DMS 273 (cell line): Measurements from ENCODE around the gene CUX1.
A peak's percentile ranks its signal among the peaks of the same experiment; 100 is the strongest.
"Not testable (repeated sequence)": the region's sequence is repeated elsewhere in the genome, so short reads cannot be mapped to it uniquely, and the experiment has no call there.

Experiments used
- DNase-seq: peaks from one replicate; lab custom pipeline; 2025; ENCODE audit not compliant: unreplicated experiment; lab: John Stamatoyannopoulos, UW

Gene CUX1

DNA sequence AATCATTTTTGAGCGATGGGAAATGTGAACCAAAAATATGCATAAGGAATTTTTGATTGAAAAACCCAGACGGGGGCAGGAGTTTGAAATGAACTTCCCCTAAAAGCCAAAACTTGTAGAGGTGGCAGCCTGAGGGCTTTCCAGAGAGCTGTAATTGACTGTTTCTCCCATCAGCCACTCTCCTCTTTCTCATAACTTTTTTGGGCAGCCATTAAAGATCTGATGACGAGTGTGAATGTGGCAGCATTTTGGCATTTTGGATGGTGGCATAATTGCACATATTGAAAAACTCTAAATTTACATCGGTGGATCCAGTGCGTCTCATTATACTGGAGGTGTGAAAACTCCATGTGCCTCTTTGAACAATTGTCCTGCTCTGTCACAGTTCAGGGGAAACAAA is 159.0 kb downstream of the CUX1 start:
- DNase-seq: no peak

DNA sequence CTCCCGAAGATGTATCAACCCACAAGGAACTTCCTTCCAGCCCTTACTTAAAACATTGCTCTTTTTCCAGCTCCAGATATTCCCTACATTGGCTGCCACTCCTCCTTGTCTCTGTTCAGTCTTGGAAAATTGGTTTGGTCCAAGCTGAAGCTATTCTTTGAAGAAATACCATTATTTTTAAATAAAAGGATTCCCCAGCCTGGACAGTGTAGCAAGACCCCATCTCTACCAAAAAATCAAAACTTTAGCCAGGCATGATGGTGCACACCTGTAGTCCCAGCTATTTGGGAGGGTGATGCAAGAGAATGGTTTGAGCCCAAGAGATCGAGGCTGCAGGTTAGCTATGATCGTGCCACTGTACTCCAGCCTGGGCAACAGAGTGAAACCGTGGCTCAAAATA is 159.8 kb downstream of the CUX1 start:
- DNase-seq: no peak

DNA sequence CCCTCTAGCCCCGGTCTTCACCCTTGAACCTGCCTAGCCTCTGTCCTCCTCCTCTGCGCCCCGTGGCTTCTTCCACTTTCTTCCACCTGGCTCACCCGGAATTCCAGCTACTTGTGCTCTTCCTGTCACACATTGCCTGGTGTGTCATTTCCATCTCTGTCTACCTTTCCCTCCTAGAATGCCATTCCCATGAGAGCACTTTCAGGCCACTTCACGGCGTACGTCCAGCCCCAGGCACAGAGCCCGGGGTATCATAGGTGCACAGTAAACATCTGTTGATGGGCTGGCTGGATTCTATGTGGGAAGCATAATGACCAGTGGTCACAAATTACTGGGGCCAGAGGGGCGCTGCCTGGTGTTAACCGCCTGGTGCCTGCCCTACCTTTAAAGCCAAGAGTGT is 161.3 kb downstream of the CUX1 start:
- DNase-seq: no peak

DNA sequence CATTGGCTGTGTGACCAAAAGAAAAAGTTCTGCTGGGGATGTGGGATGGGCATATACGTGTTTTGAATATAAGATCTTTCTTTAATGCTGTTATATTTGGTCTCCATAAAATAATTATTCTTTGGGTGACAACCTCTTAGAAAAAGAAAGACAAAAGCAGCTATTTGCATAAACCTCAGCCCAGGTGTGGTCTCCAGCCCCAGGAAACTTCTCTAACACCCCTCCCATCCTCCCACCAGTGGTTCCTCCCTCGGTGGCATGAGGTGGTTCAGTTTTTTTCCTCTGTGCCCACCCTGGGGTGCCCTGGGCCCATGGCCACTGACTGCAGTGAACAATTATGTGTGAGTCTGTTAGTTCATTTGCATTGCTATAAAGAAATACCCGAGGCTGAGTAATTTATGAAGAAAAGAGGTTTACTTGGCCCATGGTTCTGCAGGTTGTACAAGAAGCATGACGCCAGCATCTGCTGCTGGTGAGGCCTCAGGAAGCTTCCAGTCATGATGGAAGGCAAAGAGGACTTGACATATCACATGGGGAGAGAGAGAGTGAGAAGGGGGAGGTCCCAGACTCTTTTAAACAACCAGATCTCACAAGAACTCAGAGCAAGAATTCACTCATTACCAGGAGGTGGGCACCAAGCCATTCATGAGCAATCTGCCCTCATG is 165.9 kb downstream of the CUX1 start:
- DNase-seq: peak; percentile 25

DNA sequence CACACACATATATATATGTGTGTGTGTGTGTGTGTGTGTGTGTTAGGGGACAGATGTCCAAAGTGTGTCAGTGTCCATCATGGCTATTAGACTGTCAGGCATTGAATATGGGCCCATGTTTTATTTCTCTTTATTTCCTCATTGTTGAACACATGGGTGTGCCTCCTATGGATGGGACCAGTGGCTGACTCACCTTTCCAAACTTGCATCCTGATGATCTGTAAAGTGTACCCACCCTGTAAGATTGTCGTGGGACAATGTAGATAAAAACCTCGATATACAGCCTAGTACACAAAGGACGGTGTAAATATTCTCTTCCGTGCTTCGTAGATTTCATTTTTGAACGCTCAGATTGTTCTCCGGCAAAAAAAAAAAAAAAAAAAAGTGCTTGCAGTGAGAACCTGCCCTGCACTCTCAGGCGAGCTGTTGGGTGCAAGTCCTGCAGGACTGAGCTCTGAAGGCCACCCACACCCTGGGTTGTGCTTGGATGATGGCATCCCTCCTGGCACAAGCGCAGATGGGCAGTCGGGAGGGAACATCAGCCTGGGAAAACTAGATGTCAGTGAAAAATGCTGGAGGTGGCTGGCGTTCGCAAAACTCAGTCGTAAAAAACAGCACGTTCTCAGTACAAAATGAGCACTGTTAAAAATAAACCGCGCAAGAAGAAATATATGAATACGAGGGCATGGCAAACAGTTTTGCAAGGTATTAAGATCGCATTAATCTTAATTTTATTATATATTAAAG is 166.9 kb downstream of the CUX1 start:
- DNase-seq: no peak

DNA sequence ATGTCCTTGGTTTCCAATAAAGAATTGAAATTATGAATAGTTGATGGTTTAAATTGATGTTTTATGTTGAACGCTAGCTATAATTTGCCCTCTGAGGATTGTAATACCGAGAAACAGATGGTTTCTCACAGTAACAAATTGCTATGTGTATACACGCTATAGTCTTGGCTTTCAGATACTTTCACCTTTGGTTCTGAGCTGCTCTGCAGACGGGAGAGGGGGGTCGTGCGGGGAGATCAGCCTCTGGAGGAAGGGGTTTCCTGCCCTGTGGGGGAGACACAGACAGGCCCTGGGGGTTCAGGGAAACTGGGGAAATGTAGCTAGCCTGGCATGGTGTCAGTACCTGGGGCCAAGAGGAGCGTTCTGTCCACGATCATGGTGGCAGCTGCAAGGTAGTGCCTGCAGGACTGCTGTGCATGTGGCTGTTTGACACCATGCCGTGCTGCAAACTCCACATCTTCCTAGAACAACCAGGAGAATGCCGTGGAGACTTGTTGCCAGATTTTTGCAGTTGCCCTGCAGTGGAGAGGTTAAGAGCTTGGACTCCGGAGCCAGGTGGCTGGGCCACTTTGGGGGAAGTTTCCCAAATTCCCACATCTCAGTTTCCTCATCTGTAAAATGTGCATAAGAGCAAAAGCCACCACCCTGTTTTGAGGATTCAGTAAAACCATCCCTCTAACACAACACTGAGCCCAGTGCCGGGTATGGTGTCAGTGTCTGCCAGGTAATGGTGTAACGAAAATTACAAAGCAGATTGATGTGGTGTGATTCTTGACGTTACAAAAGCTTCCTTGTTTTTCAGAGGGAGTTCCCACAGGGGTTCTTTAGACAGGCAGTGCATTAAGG is 167.9 kb downstream of the CUX1 start:
- DNase-seq: peak; percentile 67

DNA sequence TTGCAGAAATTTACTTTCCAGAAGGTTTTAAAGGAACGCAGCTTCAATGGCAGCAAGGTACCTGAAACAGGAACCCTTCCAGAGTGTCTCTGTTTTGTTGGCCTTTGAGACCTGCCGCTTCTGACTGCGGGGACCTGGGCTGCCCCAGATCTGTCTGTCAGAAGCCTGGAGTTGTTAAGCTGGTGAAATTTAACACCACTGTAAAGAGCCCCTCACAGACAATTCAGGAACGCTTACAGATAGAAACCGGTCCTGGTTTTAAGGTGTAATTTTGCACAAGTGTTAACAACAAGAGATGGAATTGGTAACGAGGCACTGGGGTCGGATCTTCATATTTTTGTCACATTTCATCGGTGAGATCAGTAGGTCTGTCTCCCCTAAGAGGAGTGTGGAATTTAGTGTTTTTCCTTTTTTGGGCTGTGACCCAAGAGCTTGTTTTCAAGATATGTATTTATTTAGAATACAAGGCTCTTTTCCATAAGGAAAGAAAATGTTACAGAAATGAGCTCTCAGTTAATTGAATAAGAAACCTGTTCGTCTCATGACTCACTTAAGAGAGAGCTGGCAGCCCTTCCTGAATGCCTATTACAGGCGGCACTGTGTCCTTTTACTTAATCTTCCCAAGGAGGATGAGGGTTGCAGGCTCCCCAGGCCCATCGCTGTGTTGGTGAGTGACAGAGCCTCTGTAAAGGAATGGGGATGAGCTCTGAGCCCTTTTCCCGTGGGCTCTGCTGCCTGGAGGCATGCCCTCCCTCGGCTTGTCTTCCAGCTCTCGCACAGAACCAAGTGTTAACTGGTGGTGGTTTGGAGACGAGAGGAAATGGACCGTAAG is 168.7 kb downstream of the CUX1 start:
- DNase-seq: no peak

DNA sequence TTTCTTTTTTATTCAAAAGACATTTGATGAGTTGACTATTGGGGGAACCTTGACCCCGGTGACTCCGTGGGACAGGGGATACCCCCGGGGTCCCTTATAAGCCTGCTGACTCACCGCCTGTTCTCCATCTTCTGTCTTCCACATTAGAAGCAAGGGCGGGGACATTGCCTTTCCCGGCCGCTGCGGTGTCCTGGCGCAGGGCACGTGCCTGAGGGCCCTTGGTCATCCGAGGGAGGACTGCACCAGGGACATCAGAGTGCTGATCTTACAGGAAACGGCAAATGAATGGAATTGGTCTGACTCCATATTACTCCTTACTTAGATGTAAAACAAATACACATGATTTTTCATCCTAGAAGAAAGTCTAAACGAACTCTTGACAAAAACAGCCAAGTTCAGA is 170.1 kb downstream of the CUX1 start:
- no peak for DNase-seq

DNA sequence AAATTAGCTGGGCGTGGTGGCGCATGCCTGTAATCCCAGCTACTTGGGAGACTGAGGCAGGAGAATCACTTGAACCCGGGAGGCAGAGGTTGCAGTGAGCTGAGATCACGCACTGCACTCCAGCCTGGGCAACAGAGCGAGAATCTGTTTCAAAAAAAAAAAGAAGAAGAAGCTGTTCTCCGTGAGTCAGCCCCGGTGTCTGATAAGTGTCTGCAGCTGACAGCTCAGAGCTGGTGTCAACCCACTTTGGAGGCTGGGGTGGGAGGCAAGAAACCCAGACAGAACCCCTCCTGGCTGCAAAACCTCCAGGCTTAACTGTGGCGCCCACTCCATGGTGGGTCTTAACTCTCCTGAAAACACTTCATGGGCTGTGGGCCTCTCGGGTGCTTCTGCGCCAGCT is 170.6 kb downstream of the CUX1 start:
- DNase-seq: not testable (repeated sequence)

DNA sequence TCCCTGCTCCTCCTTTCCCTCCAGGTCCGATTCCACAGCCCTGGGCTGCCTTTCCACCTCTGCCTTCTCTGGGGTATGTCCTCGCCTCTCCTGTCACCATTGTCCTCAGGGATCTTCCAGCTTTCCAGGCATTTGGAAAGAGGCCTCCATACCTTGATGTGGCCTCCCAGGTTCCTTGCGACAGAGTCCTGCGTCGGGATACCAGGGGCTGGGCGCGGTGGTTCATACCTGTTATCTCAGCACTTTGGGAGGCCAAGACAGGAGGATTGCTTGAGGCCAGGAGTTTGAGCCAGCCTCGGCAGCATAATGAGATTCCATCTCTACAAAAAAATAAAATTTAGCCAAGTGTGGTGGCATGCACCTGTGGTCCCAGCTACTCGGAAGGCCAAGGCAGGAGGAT is 171.1 kb downstream of the CUX1 start:
- no peak for DNase-seq

DNA sequence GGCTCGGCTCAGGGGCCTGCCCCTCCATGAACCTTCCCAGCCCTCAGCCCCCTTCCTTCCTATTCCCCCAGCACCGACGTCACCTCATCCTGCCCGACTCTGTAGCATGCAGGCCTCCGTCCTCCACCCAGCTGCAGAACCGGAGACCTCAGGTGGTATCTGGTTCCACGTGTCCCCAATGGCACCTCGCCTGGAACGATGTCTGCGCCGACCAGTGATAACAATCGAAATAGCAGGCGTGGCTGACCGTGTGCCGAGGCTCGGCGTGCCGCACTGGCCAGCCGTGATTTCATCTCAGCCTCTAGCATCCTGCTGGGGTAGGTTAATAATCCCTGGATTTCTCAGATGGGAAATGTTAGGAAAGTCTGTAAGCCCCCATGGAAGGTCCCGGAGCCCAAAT is 171.7 kb downstream of the CUX1 start:
- DNase-seq: no peak

DNA sequence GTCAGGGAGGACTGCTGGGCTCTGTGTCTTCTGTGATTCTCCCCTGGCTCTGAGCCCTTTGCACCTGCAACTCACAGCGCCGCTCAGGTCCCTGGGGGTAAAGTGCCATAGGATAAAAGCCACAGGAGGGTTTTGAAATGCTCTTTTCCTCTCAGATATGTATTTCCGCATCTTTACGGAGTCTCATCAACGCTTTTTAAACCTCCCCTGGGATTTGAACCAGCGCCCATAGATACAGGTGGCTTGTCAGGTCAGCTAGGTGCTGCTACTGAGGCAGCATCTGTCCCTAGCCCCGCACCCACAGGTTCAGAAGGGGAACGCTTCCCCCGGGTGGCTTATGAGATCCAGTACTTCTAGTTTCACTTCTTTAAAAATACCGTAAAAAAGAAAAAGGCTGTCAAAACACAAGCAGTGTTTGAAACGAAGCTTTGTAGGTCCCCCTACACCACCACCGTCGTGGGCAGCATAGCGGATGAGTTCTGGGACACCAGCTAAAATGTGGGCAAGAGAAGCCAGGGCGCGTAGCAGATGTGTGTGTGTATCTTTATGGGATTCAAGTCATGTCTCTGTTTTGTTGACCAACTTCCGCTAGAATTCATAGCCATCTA is 173.5 kb downstream of the CUX1 start:
- no peak for DNase-seq

DNA sequence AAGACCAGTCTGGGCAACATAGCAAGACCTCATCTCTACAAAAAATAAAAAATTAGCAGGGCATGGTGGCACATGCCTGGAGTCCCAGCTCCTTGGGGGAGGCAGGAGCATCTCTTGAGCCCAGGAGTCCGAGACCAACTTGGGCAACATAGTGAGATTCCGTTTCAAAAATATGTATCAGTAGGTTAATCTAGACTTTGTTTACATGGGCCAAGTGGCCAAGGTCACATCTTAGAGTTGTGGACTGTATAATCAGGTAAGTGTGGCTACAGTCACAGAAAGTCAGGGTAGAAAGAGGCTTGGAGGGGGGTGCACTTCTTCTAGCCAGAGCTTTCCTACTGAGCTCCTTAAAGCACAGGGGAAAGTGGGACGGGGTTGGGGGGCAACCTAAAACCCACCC is 174.4 kb downstream of the CUX1 start:
- DNase-seq: no peak

DNA sequence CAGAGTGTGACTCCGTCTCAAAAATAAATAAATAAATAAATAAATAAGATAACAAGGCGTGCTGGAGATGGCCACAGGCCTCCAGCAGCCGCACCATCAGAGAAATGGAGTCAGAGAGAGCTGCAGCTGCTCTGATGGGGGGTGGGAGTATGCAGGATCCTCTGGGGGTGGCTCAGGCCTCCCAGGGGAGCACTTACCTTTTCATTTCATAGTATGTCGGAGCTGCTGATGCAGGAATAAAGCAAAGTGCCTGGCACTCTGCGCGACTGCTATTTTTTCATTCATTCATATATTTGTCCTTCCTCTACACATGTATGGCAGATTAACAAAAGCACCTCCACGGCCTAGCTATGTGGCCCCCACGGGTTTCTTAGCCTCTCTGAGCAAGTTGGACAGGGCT is 175.9 kb downstream of the CUX1 start:
- DNase-seq: no peak

DNA sequence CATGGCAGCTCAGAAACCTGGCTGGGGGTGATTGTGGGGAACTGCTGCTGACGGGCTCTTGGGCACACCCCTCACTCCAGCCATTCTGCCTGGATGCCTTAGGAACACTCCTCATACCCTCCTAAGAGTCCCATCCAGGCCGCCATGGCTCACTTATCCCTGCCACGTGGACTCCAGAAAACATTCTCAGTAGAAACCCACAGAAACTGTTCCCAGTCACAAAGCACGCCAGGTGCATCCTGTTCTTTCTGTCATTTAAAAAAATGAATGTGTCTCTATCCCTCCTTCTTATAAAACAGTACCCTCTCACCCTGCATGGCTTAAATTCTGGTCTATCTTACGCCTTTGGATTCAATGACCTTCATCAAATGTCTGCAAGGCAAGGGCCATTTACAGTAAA is 177.7 kb downstream of the CUX1 start:
- DNase-seq: no peak

DNA sequence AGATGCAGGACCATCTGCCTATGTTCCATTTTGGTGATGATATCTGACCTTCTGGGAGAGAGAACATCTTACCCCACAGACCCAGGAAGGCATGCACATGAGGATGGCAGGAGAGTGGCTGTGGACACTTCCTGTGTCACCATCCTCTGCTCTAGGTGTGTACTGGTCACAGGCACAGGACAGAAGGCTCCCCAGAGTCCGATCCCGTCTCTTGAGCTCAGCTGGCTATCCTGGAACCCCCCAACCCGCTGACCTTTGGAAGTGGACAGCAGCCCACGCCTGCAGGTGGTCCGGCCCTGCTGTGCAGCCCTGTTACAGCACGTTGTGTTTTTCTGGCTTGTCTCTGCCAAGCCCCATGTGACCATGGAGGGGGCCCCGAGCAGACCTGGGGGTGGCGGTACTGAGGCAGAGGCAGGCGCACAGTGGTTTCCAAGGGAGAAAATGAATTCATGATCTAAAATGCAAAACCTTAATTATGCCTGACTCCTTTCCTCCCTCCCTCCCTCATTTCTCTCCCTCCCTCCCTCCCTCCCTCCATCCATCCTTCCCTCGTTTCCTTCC is 178.8 kb downstream of the CUX1 start:
- peak; percentile 23 for DNase-seq

DNA sequence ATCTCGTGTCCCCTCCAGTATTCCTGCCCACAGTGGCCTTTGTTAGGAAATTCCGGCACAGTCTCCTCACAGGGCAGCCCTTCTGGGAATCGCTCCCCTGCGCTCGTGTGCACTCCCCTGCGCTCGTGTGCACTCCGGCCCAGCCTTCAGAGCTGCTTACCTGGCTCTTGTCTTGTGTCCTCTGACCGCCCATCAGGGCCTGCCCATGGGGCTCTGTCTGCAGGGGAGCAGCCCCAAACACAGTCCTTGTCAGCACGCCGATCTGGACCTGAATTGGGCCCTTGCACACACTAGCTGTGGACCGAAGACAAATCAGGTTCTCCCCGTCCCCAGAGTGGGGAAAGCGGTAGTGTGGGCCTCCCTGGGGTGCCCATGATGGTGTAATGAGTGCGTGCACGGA is 179.4 kb downstream of the CUX1 start:
- no peak for DNase-seq

DNA sequence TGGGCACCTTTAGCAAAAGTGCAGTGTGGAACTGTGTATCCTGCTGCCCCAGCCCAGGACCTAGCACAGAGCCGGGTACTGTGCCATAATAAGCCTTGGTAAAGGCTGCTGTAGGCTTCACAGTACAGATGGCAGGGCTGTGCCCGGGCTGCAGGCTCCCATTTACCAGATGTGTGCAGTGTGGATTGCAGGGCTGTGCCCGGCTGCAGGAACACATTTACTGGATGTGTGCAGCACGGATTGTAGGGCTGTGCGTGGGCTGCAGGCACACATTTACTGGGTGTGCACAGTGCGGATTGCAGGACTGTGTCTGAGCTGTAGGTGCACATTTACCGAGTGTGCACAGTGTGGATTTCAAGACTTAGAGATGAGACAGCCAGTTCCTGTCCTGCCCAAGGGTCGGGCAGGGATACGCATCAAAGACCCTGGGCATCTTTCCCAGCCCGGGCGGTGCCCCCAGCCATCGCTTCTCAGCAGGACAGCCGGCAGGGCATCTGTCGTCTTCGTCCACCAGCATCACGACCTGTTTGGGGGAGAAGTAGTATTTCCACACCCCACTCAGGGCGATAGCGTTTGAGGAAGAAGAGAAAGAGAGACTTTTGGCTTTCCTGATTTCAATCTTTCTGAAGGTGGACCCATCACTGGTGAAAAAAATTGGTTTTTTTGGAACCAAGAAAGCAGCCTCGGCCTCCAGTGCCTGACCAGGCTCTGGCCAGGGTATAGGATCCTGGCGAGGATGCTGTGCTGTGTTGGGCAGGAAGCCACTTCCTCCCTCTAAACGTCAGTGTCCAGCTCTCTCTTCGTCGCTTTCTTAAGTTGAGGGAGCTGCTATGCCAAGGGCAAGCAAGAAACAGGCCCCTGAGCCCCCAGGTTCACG is 180.8 kb downstream of the CUX1 start:
- peak; percentile 74 for DNase-seq

DNA sequence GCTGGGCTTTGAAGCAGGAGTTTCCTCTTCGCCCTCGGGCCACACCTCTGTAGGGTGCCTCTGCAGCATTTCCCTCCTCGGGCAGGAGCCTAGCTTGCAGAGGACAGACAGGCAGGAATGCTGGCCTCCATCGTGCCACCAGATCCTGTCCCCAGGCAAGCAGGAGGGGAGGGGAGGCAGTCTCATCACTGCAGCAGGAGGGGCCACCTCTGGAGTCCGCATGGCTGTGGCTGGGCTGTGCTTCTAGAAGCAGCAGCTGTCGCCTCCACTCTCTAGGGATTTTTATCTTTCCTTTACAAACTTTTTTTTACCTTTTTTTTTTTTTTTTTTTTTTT is 181.4 kb downstream of the CUX1 start:
- DNase-seq: peak; percentile 54

DNA sequence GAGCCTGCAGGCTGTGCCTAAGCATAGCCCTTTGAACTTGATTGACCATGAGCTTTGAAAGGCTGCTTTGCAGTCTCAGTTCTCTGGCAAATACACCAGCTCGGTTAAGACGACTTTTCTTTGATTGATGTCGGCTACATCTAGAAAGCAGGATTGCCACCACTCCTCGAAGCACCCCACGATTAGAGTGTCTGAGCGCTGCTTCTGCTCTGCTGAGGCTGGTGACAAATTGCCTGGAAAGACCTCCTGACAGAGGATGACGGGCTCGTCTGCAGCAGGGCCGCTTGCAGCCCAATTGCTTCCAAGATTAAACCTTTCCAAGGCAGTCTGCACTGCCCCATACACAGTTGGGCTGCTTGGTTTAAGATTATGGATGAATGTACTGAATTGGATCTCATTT is 182.0 kb downstream of the CUX1 start:
- no peak for DNase-seq
